ENCODE measurements around the gene ZC3H18. TPM values are rescaled to one million over a fixed set of nuclear protein-coding genes. Genes with fewer than 3 reads are reported as not detected.

The ZC3H18 gene
- total and polyA plus RNA-seq, 2 of the 4 experiments (the other 2 are of a cell fraction) = 3.4 to 21.3 TPM

DNA sequence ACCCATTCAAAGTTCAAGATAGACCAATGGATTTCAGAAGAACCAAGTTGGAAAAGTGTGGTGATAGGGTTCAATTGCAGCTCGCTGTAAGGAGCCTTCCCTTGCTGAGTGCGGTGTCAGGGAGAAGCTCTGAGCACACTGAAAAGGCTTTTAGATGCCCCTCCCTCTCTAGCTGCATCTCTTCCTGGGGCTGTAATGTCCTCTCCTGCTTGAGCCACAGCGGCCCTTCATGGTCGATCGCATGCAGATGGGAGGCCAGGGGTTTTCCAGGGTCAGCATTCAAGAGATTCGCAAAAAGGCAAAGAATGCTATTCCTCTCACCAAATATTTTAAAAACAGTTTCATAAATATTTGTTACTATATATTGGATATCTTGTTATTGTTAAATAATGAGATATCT lies 23.7 kb downstream of the ZC3H18 start:
- dilution Hi-C loops (cut with HindIII; ENCODE audit: low sequenced_read_pairs, unreplicated experiment) (no loop called here), intact Hi-C loops (cut with micrococcal nuclease) (no loop called here), in situ Hi-C loops (cut with MboI; ENCODE audit: low sequenced_read_pairs) (no loop called here)
- no TSS peak for BruUV-seq (replicated peaks)
- DNase-seq (no peak), ATAC-seq (ENCODE audit: low read depth) (no peak)
- no peak overlapping the region for H4K91ac ChIP-seq (ENCODE audit: insufficient read depth, low read depth, low read length)
- no peak overlapping the region for H3K9ac ChIP-seq (ENCODE audit: low read depth, low read length)
- no peak overlapping the region for H2AK9ac ChIP-seq (replicated peaks; ENCODE audit: low read depth, low read length, poor library complexity)
- 100% methylated on average over 1 of the region's 6 CpGs; no CpG with 5 or more reads in 1 of the 2 experiments for WGBS, 2 experiments (ENCODE audit: extremely low coverage in 2 of 2, insufficient read length in 1 of 2)
- H3K9me3 ChIP-seq (ENCODE audit: control insufficient read depth, insufficient read depth, low read length) = no peaks in the 10 kb centered on the region
- no peak overlapping the region for H2BK15ac ChIP-seq (ENCODE audit: low read depth, low read length)
- no peak overlapping the region for H3K18ac ChIP-seq (ENCODE audit: low read depth, low read length)
- no peak overlapping the region for H3K23ac ChIP-seq (ENCODE audit: low read depth, low read length)
- H4K8ac ChIP-seq (ENCODE audit: low read depth in 2 of 2, low read length in 2 of 2) = no peak overlapping the region
- H3K4ac ChIP-seq (ENCODE audit: low read depth, low read length) = no peak overlapping the region
- H3K9me1 ChIP-seq (ENCODE audit: insufficient read depth, low read length) = peaks cover 3% of the 10 kb centered on the region; the same call in 1 of the 2 replicates
- H3K79me1 ChIP-seq (ENCODE audit: low read depth in 1 of 2, low read length in 2 of 2) = peaks cover 14 to 59% of the 10 kb centered on the region in 2 experiments
- no peak overlapping the region for H3K14ac ChIP-seq (replicated peaks; ENCODE audit: low read depth, low read length)
- H4K5ac ChIP-seq (ENCODE audit: low read depth, low read length) = no peak overlapping the region
- TF ChIP-seq MXI1 (IDR thresholded peaks at IDR 0.05; ENCODE audit: borderline replicate concordance, low read depth, low read length) (no peak), SMC3 (IDR thresholded peaks at IDR 0.05; ENCODE audit: low read depth, low read length) (no peak), MAZ (IDR thresholded peaks at IDR 0.05; ENCODE audit: borderline replicate concordance, low read depth, low read length) (no peak), CEBPB (IDR thresholded peaks at IDR 0.05; ENCODE audit: low read depth, low read length) (no peak), POLR2A (IDR thresholded peaks at IDR 0.05; ENCODE audit: low read depth, low read length) (no peak), CHD1 (IDR thresholded peaks at IDR 0.05; ENCODE audit: low read depth, low read length) (no peak), RAD21 (IDR thresholded peaks at IDR 0.05; ENCODE audit: low read length) (no peak), CTCF (conservative IDR thresholded peaks at IDR 0.05; ENCODE audit: low read depth, low read length) (no peak), BHLHE40 (IDR thresholded peaks at IDR 0.05; ENCODE audit: low read depth, low read length) (no peak), NFE2L2 (IDR thresholded peaks at IDR 0.05; ENCODE audit: low read depth, low read length) (no peak), RFX5 (IDR thresholded peaks at IDR 0.05; ENCODE audit: low read depth, low read length) (no peak), FOS (IDR thresholded peaks at IDR 0.05; ENCODE audit: low read depth, low read length) (no peak), MAFK (IDR thresholded peaks at IDR 0.05; ENCODE audit: low read depth, low read length) (no peak)
- TF ChIP-seq, protein P1, sequence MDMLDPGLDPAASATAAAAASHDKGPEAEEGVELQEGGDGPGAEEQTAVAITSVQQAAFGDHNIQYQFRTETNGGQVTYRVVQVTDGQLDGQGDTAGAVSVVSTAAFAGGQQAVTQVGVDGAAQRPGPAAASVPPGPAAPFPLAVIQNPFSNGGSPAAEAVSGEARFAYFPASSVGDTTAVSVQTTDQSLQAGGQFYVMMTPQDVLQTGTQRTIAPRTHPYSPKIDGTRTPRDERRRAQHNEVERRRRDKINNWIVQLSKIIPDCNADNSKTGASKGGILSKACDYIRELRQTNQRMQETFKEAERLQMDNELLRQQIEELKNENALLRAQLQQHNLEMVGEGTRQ (IDR thresholded peaks at IDR 0.05; ENCODE audit: low read depth, low read length) = no peak
- TF ChIP-seq, protein P2, sequence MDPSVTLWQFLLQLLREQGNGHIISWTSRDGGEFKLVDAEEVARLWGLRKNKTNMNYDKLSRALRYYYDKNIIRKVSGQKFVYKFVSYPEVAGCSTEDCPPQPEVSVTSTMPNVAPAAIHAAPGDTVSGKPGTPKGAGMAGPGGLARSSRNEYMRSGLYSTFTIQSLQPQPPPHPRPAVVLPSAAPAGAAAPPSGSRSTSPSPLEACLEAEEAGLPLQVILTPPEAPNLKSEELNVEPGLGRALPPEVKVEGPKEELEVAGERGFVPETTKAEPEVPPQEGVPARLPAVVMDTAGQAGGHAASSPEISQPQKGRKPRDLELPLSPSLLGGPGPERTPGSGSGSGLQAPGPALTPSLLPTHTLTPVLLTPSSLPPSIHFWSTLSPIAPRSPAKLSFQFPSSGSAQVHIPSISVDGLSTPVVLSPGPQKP (IDR thresholded peaks at IDR 0.05; ENCODE audit: borderline replicate concordance, low read depth, low read length) = no peak
- H3K27me3 ChIP-seq (ENCODE audit: control insufficient read depth, insufficient read depth, low read length) = no peaks in the 10 kb centered on the region
- CTCF ChIA-PET = no interaction called here
- no peak overlapping the region for H2BK5ac ChIP-seq (ENCODE audit: low read depth, low read length, poor library complexity, severe bottlenecking)
- peaks cover 28% of the 10 kb centered on the region for H4K20me1 ChIP-seq (ENCODE audit: insufficient read depth, low read length)
- H3K36me3 ChIP-seq (ENCODE audit: control insufficient read depth, insufficient read depth, low read length) = peaks cover 35% of the 10 kb centered on the region
- no peak overlapping the region for H3K27ac ChIP-seq (ENCODE audit: insufficient read depth, low read length)
- no peak overlapping the region for H2BK20ac ChIP-seq (ENCODE audit: low read depth, low read length)
- H3K4me1 ChIP-seq (ENCODE audit: control insufficient read depth, insufficient read depth, low read length) = no peaks in the 10 kb centered on the region
- no peak overlapping the region for H2BK120ac ChIP-seq (ENCODE audit: low read depth, low read length)
- no peak overlapping the region for H3K4me3 ChIP-seq (ENCODE audit: insufficient read depth, low read depth, low read length)
- no peak overlapping the region for H3K56ac ChIP-seq (ENCODE audit: extremely low read depth, insufficient read depth, low read length)
- no peak overlapping the region for H3K4me2 ChIP-seq (ENCODE audit: low read depth, low read length)
- H2AK5ac ChIP-seq (ENCODE audit: low read depth, low read length) = no peak overlapping the region
- POLR2A ChIA-PET (ENCODE audit: unreplicated experiment) = no interaction called here
- no peak overlapping the region for H2AFZ ChIP-seq (replicated peaks; ENCODE audit: low read length, poor library complexity)
